NT2/D1 (cell line): ENCODE results near the gene MFNG.

Experiments
- SUZ12 ChIP-seq: IDR thresholded peaks from 2 replicates; pipeline ENCODE4 v1.6.1; 2011; ENCODE audit not compliant: insufficient read length, insufficient read depth; ENCODE audit errors: extremely low read depth
- YY1 ChIP-seq: IDR thresholded peaks from 2 replicates; pipeline ENCODE4 v1.6.1; 2011; ENCODE audit not compliant: insufficient read length, insufficient read depth
- ZNF274 ChIP-seq: IDR thresholded peaks from 2 replicates; pipeline ENCODE4 v1.6.1; 2011; ENCODE audit warnings: mild to moderate bottlenecking, low read depth, low read length

GRCh38 chr22:37423283-37423682, 62.9 kb downstream of the MFNG start:
- TF ChIP-seq ZNF274, result no peak
- TF ChIP-seq SUZ12, result no peak
- no peak for TF ChIP-seq YY1
